D341Med (cell line): ENCODE measurements around the gene STAB1.

ENCODE experiments used
- DNase-seq: peaks from one replicate; pipeline ENCODE4 v3.0.0; 2012; ENCODE audit warnings: low spot score

The STAB1 gene

DNA sequence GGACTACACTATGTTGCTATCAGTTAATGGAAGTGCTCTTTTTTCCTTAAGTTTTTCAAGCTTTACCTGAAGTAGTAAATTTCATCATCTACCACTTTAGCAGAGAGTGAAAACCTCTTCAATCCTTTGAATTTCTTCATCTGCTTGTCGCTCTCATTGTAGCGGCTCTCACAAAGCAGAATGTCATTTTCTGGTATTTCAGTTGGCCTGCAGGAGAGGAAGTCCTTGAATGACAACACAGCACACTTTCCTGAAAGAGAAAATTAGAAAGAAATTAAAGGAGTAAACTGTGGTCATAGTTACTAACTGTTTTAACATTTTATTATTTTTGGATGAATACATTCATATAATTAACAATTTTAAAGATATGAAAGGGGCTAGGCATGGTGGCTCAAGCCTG, 68.8 kb downstream of the STAB1 start:
- DNase-seq, result no peak

DNA sequence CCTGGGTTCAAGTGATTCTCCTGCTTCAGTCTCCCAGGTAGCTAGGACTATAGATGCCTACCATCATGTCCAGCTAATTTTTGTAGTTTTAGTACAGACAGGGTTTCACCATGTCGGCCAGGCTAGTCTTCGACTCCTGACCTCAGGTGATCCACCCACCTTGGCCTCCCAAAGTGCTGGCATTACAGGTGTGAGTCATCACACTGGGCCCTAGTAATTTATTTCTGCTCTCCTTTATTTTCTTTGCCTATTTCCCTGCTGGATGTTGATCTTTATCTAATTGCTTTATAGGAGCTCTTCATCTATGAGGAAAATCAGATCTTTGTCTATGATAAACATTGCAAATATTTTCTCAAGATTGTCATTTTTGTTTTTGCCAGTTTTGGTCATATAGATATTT, 72.9 kb downstream of the STAB1 start:
- DNase-seq, result no peak

- no peak for DNase-seq
These were observed 74.9 kb downstream of the STAB1 start for GRCh38 chr3:52570076-52570475.

DNA sequence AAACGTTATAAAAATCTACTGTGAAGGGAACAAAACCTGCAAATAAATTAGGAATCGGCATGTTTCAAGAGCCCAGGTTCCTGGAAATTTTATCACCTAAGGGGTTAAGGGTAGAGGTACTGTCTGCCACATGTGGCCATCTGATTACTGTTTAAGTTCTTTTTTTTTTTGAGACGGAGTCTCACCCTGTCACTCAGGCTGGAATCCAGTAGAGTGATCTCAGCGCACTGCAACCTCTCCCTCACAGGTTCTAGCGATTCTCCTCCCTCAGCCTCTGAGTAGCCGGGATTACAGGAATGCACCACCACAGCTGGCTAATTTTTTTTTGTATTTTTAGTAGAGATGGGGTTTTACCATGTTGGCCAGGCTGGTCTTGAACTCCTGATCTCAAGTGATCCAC, 77.1 kb downstream of the STAB1 start:
- DNase-seq, result no peak
